Activated CD8-positive, alpha-beta memory T cell treated with anti-CD3 and anti-CD28 coated beads for 4 hours (primary cell): Measurements from ENCODE around the gene ACTR1B.
A peak's percentile ranks its signal among the peaks of the same experiment; 100 is the strongest.
"Not testable (repeated sequence)": the region's sequence is repeated elsewhere in the genome, so short reads cannot be mapped to it uniquely, and the experiment has no call there.

Experiments used
- DNase-seq, 2 donors: peaks; one replicate each; pipeline ENCODE4 v3.0.0-alpha.2; 2020; ENCODE audit warnings: low read depth in 2 of 2

ACTR1B gene

DNA sequence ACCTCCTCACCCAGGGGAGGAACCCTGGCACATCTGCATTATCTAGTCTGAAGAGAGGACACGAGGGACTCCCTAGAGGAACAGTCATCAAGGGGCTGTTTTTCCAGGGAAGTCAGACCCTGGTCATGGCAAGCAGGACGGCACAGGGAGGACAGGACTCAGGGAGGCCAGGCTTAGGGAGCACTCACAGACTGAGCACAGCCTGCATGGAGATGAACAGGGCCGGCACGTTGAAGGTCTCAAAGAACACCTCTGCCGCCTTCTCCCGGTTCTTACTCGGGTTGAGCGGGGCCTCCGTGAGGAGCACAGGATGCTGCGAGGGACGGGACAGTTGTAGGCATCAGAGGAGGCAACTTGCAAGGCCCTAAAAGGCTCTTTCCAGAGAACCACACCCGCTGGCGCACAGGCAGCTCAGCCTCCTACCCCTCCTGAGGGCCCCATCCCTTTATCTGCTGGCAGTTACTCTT lies 5.1 kb downstream of the ACTR1B start:
- DNase-seq, result no peak

DNA sequence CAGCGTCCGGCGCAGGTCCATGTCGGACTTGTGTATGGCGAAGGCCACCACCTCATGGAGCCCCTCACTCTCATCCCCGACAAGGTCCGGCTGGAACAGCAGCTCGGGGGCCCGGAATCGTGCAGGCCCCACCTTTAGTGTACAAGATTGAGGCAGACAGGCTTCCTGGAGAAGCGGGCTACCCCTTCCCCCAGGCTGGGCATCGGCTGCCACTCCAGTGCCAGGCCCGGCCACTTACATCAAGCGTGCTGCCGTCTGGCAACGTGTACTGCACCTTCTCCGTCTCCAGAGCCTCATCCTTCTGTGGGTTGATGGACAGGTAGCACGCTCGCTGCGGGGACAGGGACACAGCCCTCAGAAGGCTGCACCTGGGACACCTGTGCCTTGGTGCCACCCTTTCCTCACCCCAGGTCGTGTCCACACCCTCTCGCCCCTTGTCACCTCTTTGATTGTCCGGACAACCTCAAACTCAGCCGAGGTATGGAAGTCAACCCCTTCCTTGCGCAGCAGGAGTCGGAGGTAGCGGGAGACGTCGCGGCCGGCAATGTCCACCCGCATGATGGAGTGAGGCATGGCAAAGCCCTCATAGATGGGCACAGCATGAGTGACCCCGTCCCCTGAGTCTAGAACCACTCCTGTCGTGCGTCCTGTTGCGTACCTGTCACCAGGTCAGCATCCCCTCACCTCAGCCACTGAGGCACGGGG lies 5.7 kb downstream of the ACTR1B start:
- no peak for DNase-seq

DNA sequence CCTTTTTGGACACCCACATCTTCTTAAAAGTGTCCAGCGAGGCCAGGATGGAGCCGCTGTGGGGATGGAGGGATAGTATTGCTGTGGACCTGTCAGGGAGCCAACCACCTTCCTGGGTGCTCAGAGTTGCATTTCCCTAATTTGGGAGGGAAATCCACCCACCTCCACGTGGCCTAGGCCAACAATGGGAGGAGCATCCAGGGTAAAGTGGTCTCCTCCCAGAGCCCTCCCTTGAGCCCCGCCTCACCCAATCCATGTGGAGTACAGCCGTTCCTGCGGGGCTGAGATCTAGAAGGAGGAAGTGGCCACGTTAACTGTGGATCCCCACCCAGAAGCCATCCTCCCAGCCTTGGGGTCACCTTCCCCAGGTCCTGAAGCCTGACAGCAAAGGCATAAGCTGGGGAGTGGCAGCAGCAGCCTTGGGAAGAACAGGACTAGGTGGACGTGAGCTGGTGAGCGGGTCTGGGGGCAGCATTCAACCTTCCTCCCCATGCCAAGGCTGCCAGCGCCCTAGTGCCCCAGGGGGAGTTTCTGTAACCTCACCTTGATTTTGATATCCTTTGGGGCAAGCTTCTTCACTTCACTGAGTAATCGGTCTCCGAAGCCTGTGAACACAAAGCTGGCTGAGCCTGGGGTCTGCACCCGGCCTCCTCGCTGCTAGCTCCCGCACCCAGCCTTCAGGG lies 6.8 kb downstream of the ACTR1B start:
- no peak for DNase-seq

DNA sequence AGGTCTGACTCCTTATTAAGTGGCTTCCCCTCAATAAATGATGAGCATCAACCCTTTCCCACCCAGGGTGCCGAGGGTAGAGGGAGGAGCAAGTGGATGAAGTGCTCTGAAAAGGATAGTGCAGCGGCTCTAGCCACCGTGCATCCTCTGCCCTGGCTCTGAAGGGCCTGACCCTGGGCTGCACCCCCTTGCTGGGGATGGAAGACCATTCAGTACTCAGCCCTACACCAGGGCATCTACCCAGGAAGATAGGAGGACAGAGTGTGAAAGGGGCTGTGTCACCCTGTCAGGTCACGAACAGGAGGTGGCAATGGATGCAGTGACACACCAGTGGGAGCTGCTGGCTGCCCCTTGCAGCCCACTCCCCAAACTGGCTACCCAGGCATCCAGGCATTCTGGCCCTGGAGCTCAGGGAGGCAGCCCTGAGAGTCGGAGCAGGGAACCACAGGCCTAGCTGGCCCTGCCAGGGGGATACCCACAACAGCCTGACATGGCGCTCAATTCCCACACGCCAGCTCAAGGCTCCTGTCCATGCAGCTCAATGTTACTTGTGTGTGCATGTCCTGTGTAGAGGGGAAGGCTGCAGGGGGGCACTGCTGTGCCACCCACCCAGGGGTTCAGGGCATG lies 7.6 kb downstream of the ACTR1B start:
- no peak for DNase-seq

DNA sequence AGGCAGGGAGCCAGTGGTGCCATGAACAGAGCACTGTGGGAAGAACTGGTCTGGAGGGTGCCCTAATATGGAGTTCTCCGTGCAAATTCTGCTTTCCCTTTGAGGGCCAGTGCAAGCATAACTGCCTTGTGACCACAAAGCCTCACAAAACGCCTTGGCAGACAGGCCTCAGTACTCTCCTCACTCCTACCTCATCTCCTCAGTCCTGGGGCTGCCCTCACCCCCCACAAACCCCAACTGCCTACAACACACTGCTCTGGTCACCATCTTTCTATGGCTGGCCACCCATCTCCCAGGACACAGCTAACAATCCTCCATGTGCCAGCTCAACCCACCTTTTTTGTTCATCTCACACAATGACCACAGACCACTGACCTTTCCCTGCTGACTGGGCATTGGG lies 9.1 kb downstream of the ACTR1B start:
- no peak for DNase-seq

DNA sequence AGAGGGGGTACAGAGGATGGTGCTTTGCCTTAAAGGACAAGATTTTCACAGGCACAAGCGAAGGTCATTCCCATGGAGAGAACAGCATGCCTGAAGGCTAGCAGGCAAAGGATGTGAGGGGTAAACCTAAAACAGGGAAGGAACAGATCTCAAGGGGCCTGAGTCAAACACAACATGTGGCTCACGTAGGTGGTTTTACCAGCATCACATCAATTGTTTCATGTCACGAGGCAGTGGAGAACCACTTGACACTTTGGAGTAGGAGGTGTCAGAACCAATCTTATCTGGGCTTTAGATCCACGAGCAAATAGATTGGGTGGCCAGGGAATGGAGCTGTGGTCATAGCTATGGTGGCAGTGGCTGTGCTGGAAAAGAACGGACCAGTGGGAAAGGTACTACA lies 9.5 kb downstream of the ACTR1B start:
- no peak for DNase-seq

DNA sequence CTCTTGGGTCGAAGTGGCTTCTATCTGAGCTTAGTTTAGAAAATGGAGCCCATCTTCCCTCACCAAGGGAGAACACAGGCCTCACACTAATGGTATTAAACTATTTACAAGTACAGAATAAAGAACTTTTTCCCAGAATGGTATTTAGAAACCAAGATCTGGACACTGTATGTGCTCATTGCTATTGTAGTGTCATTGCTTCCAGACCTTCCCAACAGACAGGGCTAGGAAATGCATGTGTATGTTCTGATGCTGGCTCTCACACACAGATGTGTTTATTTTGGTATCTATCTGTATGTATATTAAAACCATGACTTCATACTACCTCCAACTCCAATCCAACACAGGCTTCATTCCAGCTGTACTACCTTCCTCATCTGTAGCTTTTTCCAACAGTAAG lies 10.0 kb downstream of the ACTR1B start:
- no peak for DNase-seq

DNA sequence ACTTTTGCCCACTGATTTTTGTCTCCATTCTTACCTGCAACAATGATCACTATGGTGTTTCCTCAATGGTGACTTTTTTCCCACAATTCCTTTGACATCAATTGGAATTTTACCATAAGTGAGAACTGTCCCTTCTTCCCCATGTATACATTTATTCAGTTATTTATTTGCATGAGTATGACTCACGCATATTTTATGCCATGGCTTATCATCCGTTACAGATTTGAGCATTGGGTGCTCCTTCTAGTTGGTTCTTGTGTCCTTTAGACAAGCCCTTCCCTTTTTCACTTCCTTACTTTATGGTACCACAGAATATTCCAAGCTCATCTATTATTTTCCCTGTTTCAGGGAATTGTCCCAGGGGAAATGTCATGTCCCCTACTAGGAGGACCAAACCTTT lies 10.4 kb downstream of the ACTR1B start:
- DNase-seq, result no peak

DNA sequence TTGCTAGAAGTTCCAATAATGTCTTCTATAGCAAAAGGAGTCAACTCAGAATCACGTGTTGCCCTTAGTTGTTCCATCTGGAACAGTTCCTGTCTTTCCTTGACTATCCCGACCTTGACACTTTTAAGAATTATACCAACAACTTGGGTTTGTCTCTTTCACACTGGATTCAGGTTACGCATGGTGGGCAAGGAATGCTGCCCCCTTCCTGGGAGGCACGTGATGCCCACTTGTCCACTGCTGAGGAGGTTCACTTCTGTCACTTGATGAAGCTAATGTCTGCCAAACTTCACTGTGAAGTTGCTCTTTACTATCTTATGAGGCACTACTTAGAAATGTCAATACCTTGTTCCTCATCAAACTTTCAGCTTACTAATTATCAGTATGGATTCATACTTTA lies 12.7 kb downstream of the ACTR1B start:
- no peak for DNase-seq

DNA sequence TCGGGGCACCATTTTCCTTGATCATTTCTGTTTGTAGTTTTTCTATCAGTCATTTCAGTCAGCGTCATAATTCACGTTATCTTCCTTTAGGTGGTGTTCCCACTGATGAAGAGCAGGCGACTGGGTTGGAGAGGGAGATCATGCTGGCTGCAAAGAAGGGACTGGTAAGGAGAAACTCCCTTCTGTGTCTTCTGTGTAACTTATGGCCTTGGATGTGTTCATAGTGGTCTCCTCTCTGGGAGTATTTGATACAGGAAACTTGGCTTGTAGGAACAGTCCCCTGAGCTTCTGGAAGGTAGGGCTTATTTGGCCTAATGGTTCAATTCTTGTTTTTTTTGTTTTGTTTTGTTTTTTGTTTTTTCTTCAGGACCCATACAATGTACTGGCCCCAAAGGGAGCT lies 16.9 kb downstream of the ACTR1B start:
- no peak for DNase-seq

DNA sequence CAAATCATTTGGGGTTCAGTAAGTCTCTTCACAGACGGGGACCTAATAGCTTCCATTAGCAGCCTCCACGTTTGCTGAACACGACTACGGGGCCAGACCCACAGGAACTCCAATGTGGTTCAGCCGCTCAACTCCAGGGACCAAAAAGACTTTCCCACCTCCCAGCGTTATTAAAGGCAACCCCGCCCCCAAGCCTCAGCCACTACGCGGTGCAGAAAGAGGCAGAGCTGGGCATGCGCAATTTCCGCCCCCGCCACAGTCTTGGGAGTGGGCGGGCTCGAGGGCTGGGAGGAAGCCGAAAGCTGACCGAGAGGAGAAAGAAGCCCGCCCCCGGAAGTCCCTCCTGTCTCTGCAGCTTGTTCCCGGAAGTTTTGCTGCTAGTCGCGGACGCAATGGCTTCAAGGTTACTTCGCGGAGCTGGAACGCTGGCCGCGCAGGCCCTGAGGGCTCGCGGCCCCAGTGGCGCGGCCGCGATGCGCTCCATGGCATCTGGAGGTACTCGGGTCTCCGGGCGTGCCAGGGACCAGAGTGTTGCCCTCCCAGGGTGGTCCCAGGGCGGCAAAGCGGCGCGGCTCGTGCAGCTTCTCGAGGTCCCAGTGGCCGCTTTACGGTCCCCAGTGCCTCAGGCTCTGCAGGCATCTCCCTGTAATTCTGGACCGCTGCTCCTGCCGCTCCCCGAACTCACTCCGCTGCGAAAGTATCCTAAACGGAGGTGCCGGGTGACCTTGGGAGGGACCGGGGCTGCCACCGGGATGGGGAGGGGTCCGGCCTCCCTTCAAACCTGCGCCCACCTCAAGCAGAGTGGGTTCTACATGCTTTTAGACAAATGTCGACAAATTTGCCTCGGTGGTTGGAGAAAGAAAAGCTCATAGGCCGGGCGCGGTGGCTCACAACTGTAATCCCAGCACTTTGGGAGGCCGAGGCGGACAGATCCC lies 17.9 kb downstream of the ACTR1B start, which contains the start of gene COX5B:
Gene COX5B, plus strand, starts transcription at position 368 of the 935 bp plus-strand sequence. Its CDS starts 25 bp downstream, at position 393.
- peak; percentile 99 for DNase-seq

DNA sequence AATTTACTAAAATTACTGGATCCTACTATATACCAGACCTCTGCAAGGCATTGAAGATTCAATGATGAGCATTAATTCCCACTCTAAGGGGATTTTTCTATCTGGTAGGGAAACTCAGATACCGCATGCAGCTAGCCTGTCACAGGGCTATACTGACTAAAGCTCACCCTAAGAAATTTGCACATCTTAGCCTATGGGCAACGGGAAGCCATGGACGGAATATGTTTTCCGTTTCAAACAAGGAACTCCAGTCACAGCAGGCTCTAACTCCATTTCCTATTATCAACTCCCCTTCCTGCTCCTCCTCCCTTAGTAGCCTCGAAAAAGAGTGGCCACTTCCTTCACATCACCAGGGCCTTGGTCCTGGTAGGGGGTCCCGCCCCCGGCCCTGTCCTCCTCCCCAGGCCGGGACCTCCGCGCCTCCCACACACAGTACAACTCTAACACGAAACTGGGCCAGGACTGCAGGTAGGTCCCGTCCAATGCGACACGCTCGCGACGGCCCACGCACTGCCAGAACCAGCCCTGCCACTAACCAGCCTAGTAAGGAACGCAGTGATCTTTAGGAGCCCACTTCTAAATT lies 18.6 kb downstream of the ACTR1B start:
- no peak for DNase-seq

DNA sequence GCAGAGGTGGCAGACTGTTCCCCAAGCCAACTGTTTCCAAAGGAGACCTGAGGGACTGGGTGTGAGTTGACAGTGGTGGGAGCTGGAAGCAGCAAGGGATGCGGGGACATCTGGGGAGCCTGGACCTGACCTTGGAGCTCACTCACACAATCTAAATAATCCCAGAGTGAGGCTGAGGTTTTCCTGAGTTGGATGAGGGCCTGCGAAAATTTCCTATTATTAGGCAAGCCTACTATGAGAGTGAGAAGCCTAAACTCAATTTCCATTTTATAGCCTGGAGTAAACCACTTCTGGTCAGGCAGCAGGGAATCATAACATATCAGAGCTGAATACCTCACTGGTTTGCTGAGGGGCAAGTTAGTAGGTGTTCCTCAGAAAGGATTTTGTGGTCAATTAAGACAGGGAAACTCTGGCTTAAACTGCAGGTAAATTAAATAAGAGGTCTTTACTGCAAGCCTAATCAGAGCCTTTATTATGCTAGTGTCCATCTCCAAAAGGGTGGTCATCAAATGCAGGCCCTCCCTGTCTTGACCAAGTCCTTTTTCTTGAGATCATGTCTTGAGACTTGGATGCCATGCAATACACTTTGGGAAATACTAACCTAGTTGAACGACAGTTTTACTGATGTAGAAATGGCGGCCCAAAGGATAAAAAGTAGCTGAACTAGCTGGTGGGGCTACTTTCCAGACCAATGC lies 19.7 kb downstream of the ACTR1B start:
- no peak for DNase-seq

DNA sequence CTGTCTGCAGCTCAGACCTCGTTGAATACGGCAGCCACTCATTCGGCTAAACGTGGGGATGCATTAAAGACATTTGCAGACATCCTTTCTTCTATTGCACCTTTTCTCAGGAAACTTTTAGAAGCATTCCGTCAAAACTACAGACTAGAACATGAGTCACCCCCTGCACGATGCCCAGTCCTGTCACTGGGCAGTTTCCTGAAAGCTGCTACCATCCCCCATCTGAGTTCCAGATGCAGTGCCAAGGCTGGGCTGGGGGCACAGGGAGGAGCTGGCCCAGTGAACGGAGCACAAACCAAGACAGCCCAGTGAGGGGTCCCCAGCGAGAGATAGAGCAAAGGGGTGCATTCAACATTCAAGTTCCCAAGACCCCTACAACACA lies 37.8 kb downstream of the ACTR1B start:
- not testable (repeated sequence) for DNase-seq

DNA sequence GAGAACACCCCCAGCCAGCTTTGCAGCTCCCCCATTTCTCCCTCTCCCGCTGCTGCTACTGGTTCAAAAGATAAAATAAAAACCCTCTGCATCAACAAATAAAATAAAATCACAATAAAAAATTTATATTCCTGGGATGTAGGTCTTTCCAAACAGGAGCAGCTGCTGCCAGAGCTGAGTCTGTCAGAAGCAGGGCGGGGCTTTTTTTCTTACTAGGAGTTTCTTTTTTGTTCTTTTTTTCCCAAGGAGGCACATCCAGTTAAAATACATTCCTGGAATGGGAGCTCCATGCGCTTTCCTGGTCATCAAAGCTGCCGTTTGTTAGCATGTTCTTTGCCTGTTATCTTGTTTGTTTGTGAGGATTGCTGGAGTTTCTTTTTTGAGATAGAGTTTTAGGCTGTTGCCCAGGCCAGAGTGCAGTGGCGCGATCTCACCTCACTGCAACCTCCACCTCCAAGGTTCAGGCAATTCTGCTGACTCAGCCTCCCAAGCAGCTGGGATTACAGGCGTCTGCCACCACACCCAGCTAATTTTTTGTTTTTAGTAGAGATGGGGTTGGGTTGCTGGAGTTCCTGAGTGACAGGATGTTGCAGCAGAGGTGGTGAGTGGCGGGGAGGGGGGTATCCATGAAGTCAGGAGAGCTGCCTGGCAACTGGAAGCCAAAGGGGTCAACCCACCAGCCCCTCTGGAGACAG lies 38.3 kb downstream of the ACTR1B start:
- not testable (repeated sequence) for DNase-seq

DNA sequence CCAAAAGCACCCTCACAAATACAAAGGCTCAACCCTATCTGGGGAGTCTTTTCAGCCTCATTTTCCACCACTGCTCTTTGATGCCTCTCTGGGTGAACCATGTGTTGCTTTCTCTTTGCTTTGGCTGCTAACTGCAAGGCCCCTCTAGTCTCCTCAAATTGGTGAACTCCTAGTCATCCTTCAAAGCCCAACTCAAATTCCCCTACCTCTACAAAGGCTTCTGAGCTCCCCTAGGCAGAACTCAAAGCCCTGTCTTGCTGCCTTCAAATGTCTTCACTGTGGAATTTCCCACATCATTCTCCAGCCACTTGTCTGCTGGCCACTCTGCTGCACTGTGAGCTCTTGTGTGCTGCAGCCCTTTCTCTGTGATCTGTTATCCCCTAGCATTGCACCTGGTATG lies 40.9 kb downstream of the ACTR1B start:
- not testable (repeated sequence) for DNase-seq

DNA sequence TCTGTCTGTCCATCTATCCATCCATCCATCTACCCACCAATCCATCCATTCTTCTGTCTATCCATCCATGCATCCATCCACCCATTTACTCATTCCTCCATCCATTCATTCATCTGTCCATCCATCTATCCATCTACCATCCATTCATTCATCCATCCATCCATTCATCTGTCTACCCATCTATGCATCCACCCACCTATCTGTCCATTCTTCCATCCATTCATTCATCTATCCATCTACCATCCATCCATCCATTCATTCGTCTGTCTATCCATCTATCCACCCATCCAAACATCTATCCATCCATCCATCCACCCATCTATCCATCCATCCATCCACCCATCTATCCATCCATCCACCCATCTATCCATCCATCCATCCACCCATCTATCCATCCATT lies 43.4 kb downstream of the ACTR1B start:
- DNase-seq, result not testable (repeated sequence)

DNA sequence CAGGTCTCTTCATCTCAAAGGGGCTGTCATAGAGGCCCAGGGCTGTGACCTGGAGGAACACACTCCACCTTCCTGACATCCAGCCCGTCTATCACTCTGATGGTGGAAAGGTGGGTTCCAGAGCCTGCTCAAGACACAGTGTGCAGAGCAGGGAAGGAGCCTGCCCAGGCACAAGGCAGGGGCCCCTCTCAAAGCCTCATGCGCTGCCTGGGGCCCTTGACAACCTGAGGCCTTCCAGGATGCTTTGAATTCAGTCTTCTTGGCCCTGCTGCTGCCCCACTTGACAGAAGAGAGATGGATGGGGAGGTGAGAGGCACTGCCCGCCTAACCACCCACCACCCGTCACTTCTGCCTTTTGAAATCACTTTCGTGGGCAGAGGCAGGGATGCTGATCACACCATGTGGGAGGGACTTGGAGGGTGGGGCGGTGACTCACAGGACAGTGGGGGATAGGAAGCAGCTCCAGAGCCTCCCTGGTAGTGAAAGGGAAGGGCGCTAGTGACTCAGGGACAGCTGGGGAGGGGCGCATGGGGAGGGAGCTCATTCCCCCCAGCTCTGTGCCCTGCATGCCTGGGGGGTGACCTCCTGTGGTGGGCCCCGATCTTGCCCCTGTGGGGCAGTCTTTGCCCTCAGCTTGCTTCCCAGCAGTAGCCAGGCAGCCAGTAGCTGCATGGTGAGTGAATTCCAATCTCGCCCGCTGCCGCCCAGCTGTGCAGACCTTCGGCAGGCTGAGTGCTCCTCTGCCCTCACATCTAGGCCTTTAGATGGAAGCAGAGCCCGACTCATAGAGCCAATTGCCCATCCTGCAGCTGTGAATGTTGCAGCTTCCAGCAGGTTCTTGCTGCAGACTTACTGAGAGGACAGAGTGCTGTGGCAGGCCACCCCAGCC lies 44.7 kb downstream of the ACTR1B start:
- DNase-seq, result not testable (repeated sequence)

DNA sequence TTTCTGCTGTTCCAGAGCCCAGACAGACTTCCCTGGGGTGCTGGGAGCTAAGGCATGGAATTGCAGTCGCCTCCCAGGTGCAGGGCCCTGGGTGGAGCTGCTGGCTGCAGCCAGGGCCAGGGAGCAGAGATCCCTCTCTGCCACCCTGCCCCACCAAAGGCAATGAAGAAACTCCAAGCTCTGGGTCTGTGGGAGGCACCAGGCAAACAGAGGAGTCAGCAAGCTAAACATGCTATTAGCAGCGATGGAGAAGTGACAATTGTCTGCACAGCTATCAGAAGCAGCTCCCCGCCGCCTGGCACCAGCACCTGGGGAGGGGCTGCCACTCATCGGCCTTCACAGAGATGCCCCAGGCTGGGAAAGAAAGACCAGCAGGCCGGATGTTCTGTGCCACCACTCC lies 45.9 kb downstream of the ACTR1B start:
- no peak for DNase-seq
